AG09309 (cell line): ENCODE results near the gene SPG11.

ENCODE experiments used
- DNase-seq: peaks from one replicate; pipeline ENCODE4 v3.0.0-alpha.2; 2010; ENCODE audit warnings: low read depth
- H3K4me3 ChIP-seq: 2 replicates; pipeline ENCODE4 v1.5.1; 2011; ENCODE audit warnings: mild to moderate bottlenecking, low read depth, low read length, moderate library complexity; ENCODE audit not compliant: control insufficient read depth
- CTCF ChIP-seq: IDR thresholded peaks from 2 replicates; pipeline ENCODE4 v1.5.1; 2011; ENCODE audit warnings: mild to moderate bottlenecking, low read depth, low read length, inconsistent platforms; ENCODE audit not compliant: insufficient read depth, control insufficient read depth; ENCODE audit errors: missing control alignments

Gene SPG11

GRCh38 chr15:44623178-44623577 is 40.3 kb downstream of the SPG11 start:
- no peak for DNase-seq
- TF ChIP-seq CTCF, result no peak
- no peak overlapping the region for H3K4me3 ChIP-seq

GRCh38 chr15:44620081-44620480 is 43.4 kb downstream of the SPG11 start:
- no peak for DNase-seq
- no peak overlapping the region for H3K4me3 ChIP-seq
- no peak for TF ChIP-seq CTCF

- no peak overlapping the region for H3K4me3 ChIP-seq
- TF ChIP-seq CTCF, result no peak
- DNase-seq, result no peak
Observed at GRCh38 chr15:44616974-44617373, 46.5 kb downstream of the SPG11 start.

GRCh38 chr15:44606740-44607139 is 56.7 kb downstream of the SPG11 start:
- H3K4me3 ChIP-seq, result no peak overlapping the region
- no peak for TF ChIP-seq CTCF
- DNase-seq, result no peak

- TF ChIP-seq CTCF, result no peak
- no peak for DNase-seq
- no peak overlapping the region for H3K4me3 ChIP-seq
Observed at GRCh38 chr15:44603126-44603525, 60.3 kb downstream of the SPG11 start.

GRCh38 chr15:44598892-44599291 is 64.6 kb downstream of the SPG11 start:
- no peak for DNase-seq
- no peak for TF ChIP-seq CTCF
- H3K4me3 ChIP-seq, result no peak overlapping the region

- DNase-seq, result no peak
Observed at GRCh38 chr15:44598066-44598465, 65.4 kb downstream of the SPG11 start.

More at GRCh38 chr15:44598066-44598465, 65.4 kb downstream of the SPG11 start:
- no peak overlapping the region for H3K4me3 ChIP-seq
- no peak for TF ChIP-seq CTCF
